NCI-H2029 treated with DMSO at 0.1 percent for 48 hours (cell line): ENCODE data around the gene TRIM13.
"Not testable (repeated sequence)": the region's sequence is repeated elsewhere in the genome, so short reads cannot be mapped to it uniquely, and the experiment has no call there.

Source experiments
- DNase-seq: peaks from one replicate; lab custom pipeline; 2025; lab: John Stamatoyannopoulos, UW

TRIM13 gene

DNA sequence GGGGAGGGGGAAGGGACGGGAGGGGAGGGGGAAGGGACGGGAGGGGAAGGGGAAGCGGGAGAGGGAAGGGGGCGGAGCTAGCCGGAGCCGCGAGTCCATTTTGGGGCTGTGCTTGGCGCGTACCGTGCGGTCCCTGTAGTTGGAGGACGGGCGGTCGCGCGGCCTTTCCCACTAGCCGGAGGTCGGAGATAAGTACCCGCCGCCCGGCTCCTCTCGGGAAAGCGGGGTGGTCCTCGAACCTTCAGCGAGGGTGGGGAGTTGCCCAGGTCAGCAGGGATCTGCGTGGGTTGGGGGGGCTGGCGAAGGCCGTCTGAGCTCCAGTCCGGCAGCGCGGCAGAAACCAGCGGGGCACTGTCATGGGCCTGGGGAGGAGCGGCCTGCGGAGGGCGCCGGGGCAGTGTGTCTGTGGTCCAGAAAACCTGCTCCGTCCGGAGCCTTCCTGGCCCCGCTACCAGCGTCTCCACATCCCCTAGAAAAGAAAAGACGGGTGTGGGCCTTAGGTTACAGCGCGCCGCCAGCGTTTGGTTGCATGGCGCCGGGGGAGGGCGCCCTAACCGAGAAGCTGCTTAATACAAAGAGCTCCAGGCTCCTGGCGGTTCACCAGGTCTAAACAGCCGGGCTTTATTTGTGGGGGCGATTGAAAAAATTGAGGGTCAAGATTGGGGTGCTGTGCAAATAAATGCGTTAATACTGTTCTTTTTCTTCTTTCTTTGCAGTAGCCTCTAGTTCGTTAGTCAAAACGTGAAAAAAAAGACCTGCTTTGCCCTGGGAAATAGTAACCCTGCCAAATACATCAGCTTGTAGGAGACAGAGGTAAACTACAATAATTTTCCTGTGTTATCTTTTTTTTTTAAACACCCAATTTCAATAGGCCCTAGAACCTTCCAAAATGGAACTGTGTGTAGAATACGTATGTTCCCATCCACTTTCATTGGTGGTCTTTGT is at the start of gene TRIM13:
TSS of gene TRIM13 (plus strand) at position 92 of the 945 bp plus-strand sequence. CDS start 14,899 bp downstream, outside the sequence.
- DNase-seq: peak; percentile 18

DNA sequence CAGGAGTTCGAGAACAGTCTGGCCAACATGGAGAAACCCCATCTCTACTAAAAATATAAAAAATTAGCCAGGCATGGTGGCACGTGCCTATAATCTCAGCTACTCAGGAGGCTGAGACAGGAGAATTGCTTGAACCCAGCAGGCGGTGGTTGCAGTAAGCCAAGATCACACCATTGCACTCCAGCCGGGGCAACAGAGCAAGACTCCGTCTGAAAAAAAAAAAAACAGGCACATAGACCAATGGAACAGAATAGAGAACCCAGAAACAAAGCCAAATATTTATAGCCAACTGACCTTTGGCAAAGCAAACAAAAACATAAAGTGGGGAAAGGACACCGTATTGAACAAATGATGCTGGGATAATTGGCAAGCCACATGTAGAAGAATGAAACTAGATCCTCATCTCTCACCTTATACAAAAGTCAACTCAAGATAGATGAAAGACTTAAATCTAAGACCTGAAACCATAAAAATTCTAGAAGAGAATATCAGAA is 48.0 kb upstream of the TRIM13 start:
- DNase-seq: not testable (repeated sequence)

GRCh38 chr13:49951754-49952535 is 44.9 kb upstream of the TRIM13 start:
- DNase-seq: no peak

DNA sequence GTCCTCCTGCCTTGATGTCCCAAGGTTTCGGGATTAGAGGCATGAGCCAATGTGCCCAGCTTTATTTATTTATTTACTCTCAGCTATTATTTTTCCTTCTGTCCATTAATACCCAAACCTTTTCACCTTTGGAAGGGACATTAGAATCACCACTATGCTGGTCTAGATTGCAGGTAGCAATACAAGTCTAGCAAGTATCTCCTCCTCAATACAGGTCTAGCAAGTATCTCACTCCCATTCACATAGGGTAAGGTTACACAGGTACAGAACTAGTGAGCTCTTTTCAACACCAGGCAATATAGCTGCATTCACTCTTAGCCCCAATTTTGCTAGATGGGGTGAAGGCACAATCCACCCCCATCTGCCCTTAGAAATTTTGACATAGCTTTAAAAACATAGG is 43.3 kb upstream of the TRIM13 start:
- DNase-seq: no peak

- DNase-seq: no peak
Observed at GRCh38 chr13:49954674-49955455, 42.0 kb upstream of the TRIM13 start.

DNA sequence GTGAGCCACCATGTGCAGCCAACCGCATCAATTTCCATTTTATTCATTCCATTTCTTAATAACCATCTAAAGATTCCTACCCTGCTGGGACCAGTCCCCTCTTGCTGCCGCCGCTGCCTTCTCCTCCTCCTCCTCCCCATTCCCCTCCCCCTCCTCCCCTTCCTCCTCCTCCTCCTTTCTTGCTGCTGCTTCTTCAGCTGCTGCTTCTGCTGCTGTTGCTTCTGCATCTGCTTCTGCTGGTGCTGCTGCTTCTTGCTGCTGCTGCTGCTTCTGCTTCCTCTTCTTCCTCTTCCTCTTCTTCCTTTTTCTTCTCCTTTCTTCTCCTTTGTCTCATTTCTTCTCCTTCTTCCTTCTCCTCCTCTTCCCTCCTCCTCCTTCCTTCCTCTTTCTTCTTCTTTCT is 40.7 kb upstream of the TRIM13 start:
- DNase-seq: no peak

DNA sequence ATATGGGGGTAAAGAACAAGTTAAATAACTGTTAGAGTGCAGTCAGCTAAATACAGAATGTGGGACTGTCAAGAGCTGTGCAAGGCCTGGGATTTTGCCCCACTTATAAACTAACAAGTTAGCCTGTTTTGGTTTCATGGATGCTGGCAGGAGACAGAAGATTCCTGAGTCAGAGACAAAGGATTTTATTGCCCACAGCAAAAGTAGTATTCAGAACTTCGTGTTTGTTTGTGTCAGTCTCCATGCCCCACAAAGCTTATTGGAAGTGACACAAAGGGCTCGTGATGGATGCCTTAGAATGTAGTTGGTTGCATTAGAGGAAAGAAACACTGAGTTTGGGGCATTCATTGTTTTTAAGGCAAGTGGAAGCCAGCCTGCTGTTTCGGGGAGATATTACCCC is 38.5 kb upstream of the TRIM13 start:
- DNase-seq: no peak

DNA sequence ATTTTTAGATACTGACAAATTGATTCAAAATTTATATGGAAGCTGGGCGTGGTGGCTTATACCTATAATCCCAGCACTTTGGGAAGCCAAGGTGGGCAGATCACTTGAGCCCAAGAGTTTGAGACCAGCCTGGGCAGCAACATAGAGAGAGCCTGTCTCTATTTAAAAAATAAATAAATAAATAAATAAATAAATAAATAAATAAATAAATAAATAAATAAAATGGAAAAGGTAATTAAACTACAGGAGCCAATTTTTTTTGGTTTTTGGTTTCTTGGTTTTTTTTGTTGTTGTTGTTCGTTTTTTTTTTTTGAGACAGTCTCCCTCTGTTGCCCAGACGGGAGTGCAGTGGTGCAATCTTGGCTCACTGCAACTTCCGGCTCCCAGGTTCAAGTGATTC is 29.4 kb upstream of the TRIM13 start:
- DNase-seq: no peak

DNA sequence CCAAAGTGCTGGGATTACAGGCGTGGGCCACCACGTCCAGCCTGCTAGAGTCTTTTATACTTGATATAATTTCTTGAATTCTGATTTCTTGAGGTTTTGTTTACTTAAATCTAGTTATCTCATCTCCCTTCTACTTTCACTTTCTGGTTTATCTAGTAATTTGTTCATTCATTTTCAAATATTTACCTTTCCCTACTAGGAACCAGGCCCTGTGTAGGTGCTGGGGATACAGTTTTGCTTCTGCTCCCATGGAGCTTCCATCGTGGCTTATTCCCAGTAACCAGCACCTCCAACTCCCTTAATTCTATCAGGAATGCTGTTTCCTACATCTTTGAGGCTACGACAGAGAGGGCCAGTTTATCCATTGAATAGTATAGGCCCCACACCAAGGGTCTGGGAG is 24.1 kb upstream of the TRIM13 start:
- DNase-seq: no peak

- no peak for DNase-seq
Observed at GRCh38 chr13:49975826-49976225, 21.0 kb upstream of the TRIM13 start.

DNA sequence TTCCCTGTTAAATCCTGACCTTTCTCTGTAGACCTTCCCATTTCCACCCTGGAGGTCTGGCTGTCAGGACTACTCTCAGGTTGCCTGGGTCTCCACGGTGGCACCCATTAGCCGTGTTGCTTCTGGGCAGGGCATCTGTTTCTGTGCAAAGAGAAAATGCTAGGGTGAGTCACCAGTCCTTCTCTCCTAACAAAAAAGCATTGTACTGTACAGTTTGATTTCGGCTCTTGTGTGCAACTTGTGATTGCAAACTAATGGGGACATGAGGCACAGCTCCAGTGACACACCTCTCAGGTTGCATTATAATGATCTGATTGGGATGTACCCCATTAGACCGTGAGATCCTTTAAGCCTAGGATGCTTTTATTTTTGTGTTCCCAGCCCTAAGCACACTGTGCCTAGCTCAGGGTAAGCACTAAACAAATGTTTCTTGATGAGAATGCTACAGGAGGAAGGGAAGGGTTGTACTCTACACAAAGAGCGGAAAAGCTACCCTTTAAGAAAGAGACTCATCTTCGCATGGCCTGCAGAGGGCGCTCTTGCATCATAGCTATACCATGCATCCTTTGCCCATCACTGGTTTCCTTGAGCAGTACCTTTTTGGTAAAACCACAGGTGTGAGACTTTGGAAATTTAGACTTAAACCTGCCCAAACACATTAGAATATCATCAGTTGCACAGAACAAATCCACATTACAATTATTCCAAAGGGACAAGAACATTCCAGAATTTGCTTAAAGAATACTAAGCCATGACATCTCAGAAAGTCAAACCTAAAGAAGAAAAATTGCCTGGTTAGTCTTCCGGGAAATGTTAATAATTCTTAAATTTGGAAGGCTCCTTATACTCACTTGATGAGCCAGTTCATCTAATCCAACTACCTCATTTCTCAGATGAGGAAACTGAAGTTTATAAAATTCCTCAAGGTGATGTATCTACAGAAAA is 20.3 kb upstream of the TRIM13 start:
- peak; percentile 14 for DNase-seq

DNA sequence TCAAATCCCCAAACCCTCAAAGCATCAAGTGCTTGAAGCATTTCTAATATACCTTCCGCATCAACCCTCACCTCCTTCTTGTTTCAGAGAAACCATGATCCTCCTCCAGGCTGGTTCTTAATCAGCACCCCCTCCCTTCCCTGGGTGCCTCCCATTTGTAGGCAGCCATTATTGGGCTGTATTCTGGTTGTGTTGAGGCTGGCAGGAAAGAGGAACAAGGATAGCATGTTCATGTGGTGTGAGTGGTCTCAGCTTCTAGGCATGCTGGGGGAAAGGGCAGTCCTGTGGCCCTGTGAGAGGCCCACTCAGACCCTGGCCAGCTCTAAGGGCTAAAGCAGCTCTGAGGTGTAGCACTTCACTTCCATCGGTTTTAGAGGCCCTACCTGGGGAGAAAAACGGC is 18.9 kb upstream of the TRIM13 start:
- DNase-seq: no peak

DNA sequence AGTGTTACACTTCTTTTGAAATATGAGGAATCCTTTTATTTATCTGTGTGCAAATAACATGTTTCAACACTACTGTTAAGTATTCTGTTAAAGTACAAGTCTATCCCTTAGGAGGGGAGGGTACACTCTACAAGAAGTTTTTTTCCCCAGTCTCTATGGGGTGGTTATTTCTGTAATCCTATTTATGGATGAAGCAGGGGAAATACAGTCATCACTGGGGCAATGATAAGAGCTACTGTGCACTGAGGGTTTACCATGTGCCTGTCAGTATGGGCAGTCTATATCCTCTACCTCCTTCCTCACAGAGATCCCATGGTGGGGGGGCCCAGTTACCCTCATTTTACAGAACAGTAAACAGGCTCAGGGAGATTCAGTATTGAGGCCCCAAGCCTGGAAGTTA is 16.6 kb upstream of the TRIM13 start:
- DNase-seq: no peak

- DNase-seq: no peak
Observed at GRCh38 chr13:49985129-49985528, 11.7 kb upstream of the TRIM13 start.

DNA sequence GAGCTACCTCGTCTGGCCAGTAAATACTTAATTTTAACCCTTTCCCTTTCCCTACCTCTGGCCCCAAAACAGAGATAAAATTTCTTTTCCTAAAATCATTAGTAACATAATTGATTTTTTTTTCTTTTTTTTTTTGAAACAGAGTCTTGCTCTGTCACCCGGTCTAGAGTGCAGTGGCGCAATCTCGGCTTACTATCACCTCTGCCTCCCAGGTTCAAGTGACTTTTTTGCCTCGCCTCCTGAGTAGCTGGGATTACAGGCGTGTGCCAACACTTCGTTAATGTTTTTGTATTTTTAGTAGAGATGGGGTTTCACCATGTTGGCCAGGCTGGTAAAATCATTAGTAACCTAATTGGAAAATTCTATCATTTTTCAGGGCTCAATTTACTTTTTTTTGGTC is 10.4 kb upstream of the TRIM13 start:
- no peak for DNase-seq

DNA sequence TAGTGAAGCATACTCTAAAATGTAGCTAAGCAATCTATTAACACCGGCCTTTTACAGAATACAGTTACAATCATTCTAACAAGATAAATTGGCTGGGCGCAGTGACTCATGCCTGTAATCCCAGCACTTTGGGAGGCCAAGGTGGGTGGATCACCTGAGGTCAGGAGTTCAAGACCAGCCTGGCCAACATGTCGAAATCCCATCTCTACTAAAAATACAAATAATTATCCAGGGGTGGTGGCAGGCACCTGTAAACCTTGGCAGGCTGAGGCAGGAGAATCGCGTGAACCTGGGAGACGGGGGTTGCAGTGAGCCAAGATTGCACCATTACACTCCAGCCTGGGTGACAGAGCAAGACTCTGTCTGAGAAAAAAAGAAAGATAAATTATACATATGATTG is 6.2 kb upstream of the TRIM13 start:
- DNase-seq: not testable (repeated sequence)

DNA sequence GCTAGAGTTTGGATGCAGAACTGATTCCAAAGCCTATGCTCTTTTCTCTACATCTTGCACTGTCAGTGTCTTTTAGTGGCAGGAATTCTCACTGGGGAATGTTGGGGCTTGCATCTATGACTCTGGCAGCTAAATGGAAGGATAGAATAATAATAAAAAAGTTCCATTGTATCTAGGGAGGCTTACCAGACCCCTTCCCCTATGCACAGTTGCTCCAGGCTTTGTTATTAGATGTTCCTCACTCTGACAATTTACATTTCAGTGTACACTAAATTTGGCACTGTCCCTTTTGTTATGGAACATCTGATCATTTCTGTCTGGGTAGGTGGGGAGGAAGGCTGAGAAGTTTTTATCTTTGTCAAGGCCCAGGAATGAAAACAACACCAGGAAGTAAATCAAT is 3.7 kb upstream of the TRIM13 start:
- no peak for DNase-seq

GRCh38 chr13:49993666-49994065 is 3.2 kb upstream of the TRIM13 start:
- DNase-seq: no peak

GRCh38 chr13:49995625-49996101 is 1.2 kb upstream of the TRIM13 start:
- no peak for DNase-seq

GRCh38 chr13:49996161-49996915 is 504 bp upstream of the TRIM13 start:
- no peak for DNase-seq
